NOMO-1 treated with DMSO at 0.1 percent for 48 hours (cell line): Measurements from ENCODE around the gene PDF.
A peak's percentile ranks its signal among the peaks of the same experiment; 100 is the strongest.
"Not testable (repeated sequence)": the region's sequence is repeated elsewhere in the genome, so short reads cannot be mapped to it uniquely, and the experiment has no call there.

Experiments
- DNase-seq: peaks from one replicate; lab custom pipeline; 2025; ENCODE audit not compliant: unreplicated experiment; lab: John Stamatoyannopoulos, UW

The PDF gene

GRCh38 chr16:69330286-69331109, at the start of gene PDF:
Gene PDF, minus strand, starts transcription at chr16:69330588. Its CDS starts 18 bp downstream, at chr16:69330570.
- DNase-seq = peak; percentile 77

GRCh38 chr16:69378760-69379159, 48.4 kb upstream of the PDF start:
- no peak for DNase-seq

GRCh38 chr16:69378036-69378435, 47.6 kb upstream of the PDF start:
- DNase-seq = no peak

- DNase-seq = no peak
These were observed 46.1 kb upstream of the PDF start for GRCh38 chr16:69376393-69377059.

GRCh38 chr16:69373019-69373418, 42.6 kb upstream of the PDF start:
- no peak for DNase-seq

GRCh38 chr16:69371564-69371963, 41.2 kb upstream of the PDF start:
- DNase-seq = no peak

GRCh38 chr16:69368866-69369265, 38.5 kb upstream of the PDF start:
- DNase-seq = no peak

- no peak for DNase-seq
These were observed 37.6 kb upstream of the PDF start for GRCh38 chr16:69367980-69368379.

- DNase-seq = no peak
These were observed 36.0 kb upstream of the PDF start for GRCh38 chr16:69366431-69366830.

- no peak for DNase-seq
These were observed 35.5 kb upstream of the PDF start for GRCh38 chr16:69365901-69366300.

GRCh38 chr16:69364088-69364487, 33.7 kb upstream of the PDF start:
- no peak for DNase-seq

GRCh38 chr16:69363281-69363717, 32.9 kb upstream of the PDF start:
- no peak for DNase-seq

- DNase-seq = not testable (repeated sequence)
These were observed 29.7 kb upstream of the PDF start for GRCh38 chr16:69360070-69360469.

GRCh38 chr16:69351309-69352027, 21.1 kb upstream of the PDF start, which contains the start of gene TMED6:
Gene TMED6, minus strand, starts transcription at chr16:69351786. Its CDS starts 33 bp downstream, at chr16:69351753.
- no peak for DNase-seq

- no peak for DNase-seq
These were observed 20.2 kb upstream of the PDF start for GRCh38 chr16:69350536-69351133.

GRCh38 chr16:69349536-69349935, 19.1 kb upstream of the PDF start:
- DNase-seq = no peak

- no peak for DNase-seq
These were observed 17.8 kb upstream of the PDF start for GRCh38 chr16:69348222-69348621.

- DNase-seq = no peak
These were observed 16.3 kb upstream of the PDF start for GRCh38 chr16:69346683-69347082.

GRCh38 chr16:69345923-69346322, 15.5 kb upstream of the PDF start:
- peak; percentile 20 for DNase-seq

- no peak for DNase-seq
These were observed 13.8 kb upstream of the PDF start for GRCh38 chr16:69344171-69344570.

- no peak for DNase-seq
These were observed 9.8 kb upstream of the PDF start for GRCh38 chr16:69340095-69340644.
